Neural cell (in vitro differentiated cells): ENCODE results near the gene PTEN. TPM values are rescaled to one million over a fixed set of nuclear protein-coding genes. Genes with fewer than 3 reads are reported as not detected.

Source experiments
- H2AFZ ChIP-seq: fragments of 200-600, 300-800 bp; sonication (generic), shearing (Covaris generic); 2 replicates; pipeline ENCODE4 v1.6.0; 2014; ENCODE audit warnings: low read depth, mild to moderate bottlenecking, antibody characterized with exemption, low read length, moderate library complexity
- H3F3A ChIP-seq: fragments of 200-600 bp; shearing (Covaris generic); 2 replicates; pipeline ENCODE4 v1.6.1; 2016; ENCODE audit warnings: mild to moderate bottlenecking, moderate library complexity, mixed read lengths, antibody characterized with exemption, low read length; ENCODE audit not compliant: insufficient read depth, poor library complexity, severe bottlenecking
- H3K27ac ChIP-seq: fragments of 200-600, 300-800 bp; sonication (generic), shearing (Covaris generic); 2 replicates; pipeline ENCODE4 v1.5.1; 2014; ENCODE audit warnings: mild to moderate bottlenecking, low read length, moderate library complexity
- H3K27me3 ChIP-seq: fragments of 300-800, 200-600 bp; sonication (generic), shearing (Covaris generic); 2 replicates; pipeline ENCODE4 v1.6.0; 2014; ENCODE audit warnings: mild to moderate bottlenecking, low read depth, low read length, moderate library complexity; ENCODE audit not compliant: insufficient read depth
- H3K36me3 ChIP-seq: fragments of 300-800, 200-600 bp; sonication (generic), shearing (Covaris generic); 2 replicates; pipeline ENCODE4 v1.5.1; 2014; ENCODE audit warnings: mild to moderate bottlenecking, antibody characterized with exemption, low read length, moderate library complexity; ENCODE audit not compliant: insufficient read depth
- H3K4me2 ChIP-seq: fragments of 300-800, 200-600 bp; sonication (generic), shearing (Covaris generic); 2 replicates; pipeline ENCODE4 v1.6.0; 2014; ENCODE audit warnings: mild to moderate bottlenecking, low read length
- H3K4me3 ChIP-seq: fragments of 300-800, 200-600 bp; sonication (generic), shearing (Covaris generic); 2 replicates; pipeline ENCODE4 v1.5.1; 2014; ENCODE audit warnings: mild to moderate bottlenecking, low read length, moderate library complexity
- H3K79me2 ChIP-seq: fragments of 200-600 bp; shearing (Covaris generic); replicated peaks from 2 replicates; pipeline ENCODE4 v1.6.0; 2014; ENCODE audit warnings: mild to moderate bottlenecking, low read length, moderate library complexity; ENCODE audit not compliant: insufficient read depth
- H3K9ac ChIP-seq: fragments of 300-800, 200-600 bp; sonication (generic), shearing (Covaris generic); 2 replicates; pipeline ENCODE4 v1.6.1; 2016; ENCODE audit warnings: mild to moderate bottlenecking, low read length, mixed read lengths
- H3K9me2 ChIP-seq: fragments of 200-600 bp; shearing (Covaris generic); 2 replicates; pipeline ENCODE4 v1.6.1; 2016; ENCODE audit warnings: mild to moderate bottlenecking, low read length, mixed read lengths; ENCODE audit not compliant: insufficient read depth
- H3K9me3 ChIP-seq: fragments of 200-600, 300-800 bp; sonication (generic), shearing (Covaris generic); 2 replicates; pipeline ENCODE4 v1.6.1; 2016; ENCODE audit warnings: mild to moderate bottlenecking, mixed run types, low read length, moderate library complexity, mixed read lengths
- H4K20me1 ChIP-seq: fragments of 200-600 bp; shearing (Covaris generic); 2 replicates; pipeline ENCODE4 v1.6.1; 2016; ENCODE audit warnings: mild to moderate bottlenecking, mixed run types; ENCODE audit not compliant: insufficient read depth
- EP300 ChIP-seq: fragments of 450-650 bp; conservative IDR thresholded peaks from 2 replicates; pipeline ENCODE4 v1.6.1; 2014; ENCODE audit warnings: antibody characterized with exemption, mild to moderate bottlenecking, moderate library complexity; ENCODE audit not compliant: poor library complexity, severe bottlenecking
- EZH2 ChIP-seq: fragments of 200-600, 300-800 bp; shearing (Covaris generic), sonication (generic); IDR thresholded peaks from 2 replicates; pipeline ENCODE4 v1.6.1; 2014; ENCODE audit warnings: antibody characterized with exemption, low read length, borderline replicate concordance, mild to moderate bottlenecking; ENCODE audit not compliant: insufficient read depth, poor library complexity, severe bottlenecking
- MXI1 ChIP-seq: fragments of 450-650 bp; conservative IDR thresholded peaks from 2 replicates; pipeline ENCODE4 v1.6.1; 2014; ENCODE audit warnings: antibody characterized with exemption, mild to moderate bottlenecking; ENCODE audit not compliant: poor library complexity, severe bottlenecking
- POLR2AphosphoS5 ChIP-seq: IDR thresholded peaks from 2 replicates; pipeline ENCODE4 v1.6.1; 2012
- RAD21 ChIP-seq: fragments of 450-650 bp; conservative IDR thresholded peaks from 2 replicates; pipeline ENCODE4 v1.6.1; 2014; ENCODE audit warnings: antibody characterized with exemption, mild to moderate bottlenecking, moderate library complexity
- SMC3 ChIP-seq: fragments of 450-650 bp; conservative IDR thresholded peaks from 2 replicates; pipeline ENCODE4 v1.6.1; 2014; ENCODE audit warnings: antibody characterized with exemption, mild to moderate bottlenecking, moderate library complexity; ENCODE audit not compliant: poor library complexity
- TAF1 ChIP-seq: IDR thresholded peaks from 2 replicates; pipeline ENCODE4 v1.6.1; 2012; ENCODE audit warnings: low read depth
- polyA plus RNA-seq: library from polyadenylated mRNA; depleted of rRNA; stranded (reverse); fragments of >200 nt; gene quantifications from 2 replicates; pipeline ENCODE4 v1.2.3, GENCODE V29; 2014
- TF ChIP-seq, protein P1 (sequence below): fragments of 450-650 bp; IDR thresholded peaks from 2 replicates; pipeline ENCODE4 v1.5.1; 2014; ENCODE audit warnings: antibody characterized with exemption, mild to moderate bottlenecking, moderate library complexity; ENCODE audit not compliant: poor library complexity, severe bottlenecking
- TF ChIP-seq, protein P2 (sequence below): IDR thresholded peaks from 2 replicates; pipeline ENCODE4 v1.6.1; 2012; ENCODE audit warnings: borderline replicate concordance

The PTEN gene
- polyA plus RNA-seq, 1 donor from 2014 or later = 47.3 TPM

DNA sequence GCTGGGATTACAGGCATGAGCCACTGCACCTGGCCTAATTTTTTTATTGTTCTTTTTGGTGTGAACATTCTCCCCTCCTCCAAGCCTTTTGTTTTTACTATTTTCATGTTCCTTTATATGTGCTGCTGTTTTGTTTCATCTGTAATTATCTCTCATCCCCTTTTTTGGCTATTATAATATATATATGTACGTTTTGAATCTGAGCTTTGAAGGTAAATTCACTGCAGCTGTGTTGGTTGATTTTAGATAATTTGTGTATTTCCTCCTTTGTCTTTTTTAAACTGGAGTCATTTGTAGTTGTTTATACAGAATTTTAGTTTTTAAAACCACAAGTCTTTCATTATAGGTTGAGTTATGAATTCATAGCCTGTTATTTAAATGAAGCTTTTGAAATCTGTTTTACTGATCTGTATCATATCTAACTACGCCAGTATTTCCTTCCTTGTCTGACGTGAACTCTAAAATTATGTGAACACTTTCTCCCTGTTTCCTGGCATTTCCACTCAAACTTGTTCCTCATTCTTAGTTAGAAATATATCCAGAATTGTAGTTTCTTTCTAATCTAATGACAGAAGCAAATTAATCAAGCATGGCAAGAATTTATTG, 54.9 kb downstream of the PTEN start:
- H3K27me3 ChIP-seq = no peaks in the 10 kb centered on the region
- no peaks in the 10 kb centered on the region for H3F3A ChIP-seq
- peaks cover 2% of the 10 kb centered on the region for H3K36me3 ChIP-seq
- H3K4me3 ChIP-seq = no peak overlapping the region
- no peak overlapping the region for H3K9ac ChIP-seq
- no peak overlapping the region for H3K4me2 ChIP-seq
- no peak overlapping the region for H2AFZ ChIP-seq
- H3K9me2 ChIP-seq = no peaks in the 10 kb centered on the region
- no peaks in the 10 kb centered on the region for H4K20me1 ChIP-seq
- peaks cover 49% of the 10 kb centered on the region for H3K79me2 ChIP-seq
- TF ChIP-seq SMC3 = no peak
- TF ChIP-seq, protein P1, sequence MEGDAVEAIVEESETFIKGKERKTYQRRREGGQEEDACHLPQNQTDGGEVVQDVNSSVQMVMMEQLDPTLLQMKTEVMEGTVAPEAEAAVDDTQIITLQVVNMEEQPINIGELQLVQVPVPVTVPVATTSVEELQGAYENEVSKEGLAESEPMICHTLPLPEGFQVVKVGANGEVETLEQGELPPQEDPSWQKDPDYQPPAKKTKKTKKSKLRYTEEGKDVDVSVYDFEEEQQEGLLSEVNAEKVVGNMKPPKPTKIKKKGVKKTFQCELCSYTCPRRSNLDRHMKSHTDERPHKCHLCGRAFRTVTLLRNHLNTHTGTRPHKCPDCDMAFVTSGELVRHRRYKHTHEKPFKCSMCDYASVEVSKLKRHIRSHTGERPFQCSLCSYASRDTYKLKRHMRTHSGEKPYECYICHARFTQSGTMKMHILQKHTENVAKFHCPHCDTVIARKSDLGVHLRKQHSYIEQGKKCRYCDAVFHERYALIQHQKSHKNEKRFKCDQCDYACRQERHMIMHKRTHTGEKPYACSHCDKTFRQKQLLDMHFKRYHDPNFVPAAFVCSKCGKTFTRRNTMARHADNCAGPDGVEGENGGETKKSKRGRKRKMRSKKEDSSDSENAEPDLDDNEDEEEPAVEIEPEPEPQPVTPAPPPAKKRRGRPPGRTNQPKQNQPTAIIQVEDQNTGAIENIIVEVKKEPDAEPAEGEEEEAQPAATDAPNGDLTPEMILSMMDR = no peak
- TF ChIP-seq EP300 = no peak
- TF ChIP-seq TAF1 = no peak
- TF ChIP-seq POLR2AphosphoS5 = no peak
- TF ChIP-seq EZH2 = no peak
- TF ChIP-seq MXI1 = no peak
- TF ChIP-seq RAD21 = no peak
- no peak overlapping the region for H3K27ac ChIP-seq
- no peaks in the 10 kb centered on the region for H3K9me3 ChIP-seq

DNA sequence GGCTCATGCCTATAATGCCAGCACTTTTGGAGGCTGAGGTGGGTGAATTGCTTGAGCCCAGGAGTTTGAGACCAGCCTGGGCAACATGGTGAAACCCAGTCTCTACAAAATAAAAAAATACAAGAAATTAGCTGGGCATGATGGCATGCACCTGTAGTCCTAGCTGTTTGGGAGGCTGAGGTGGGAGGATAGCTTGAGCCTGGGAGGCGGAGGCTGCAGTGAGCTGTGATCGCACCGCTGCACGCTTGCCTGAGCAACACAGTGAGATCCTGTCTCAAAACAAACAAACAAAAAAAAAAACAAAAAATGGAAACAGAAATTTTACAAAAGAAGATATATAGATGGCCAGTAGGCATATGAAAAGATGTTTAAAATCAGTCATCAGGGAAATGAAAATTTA, 57.1 kb downstream of the PTEN start:
- no peak overlapping the region for H3K27ac ChIP-seq
- H3F3A ChIP-seq = no peaks in the 10 kb centered on the region
- no peaks in the 10 kb centered on the region for H3K9me2 ChIP-seq
- H3K4me2 ChIP-seq = no peak overlapping the region
- H4K20me1 ChIP-seq = no peaks in the 10 kb centered on the region
- H3K36me3 ChIP-seq = no peaks in the 10 kb centered on the region
- no peaks in the 10 kb centered on the region for H3K9me3 ChIP-seq
- H3K4me3 ChIP-seq = no peak overlapping the region
- TF ChIP-seq SMC3 = no peak
- TF ChIP-seq MXI1 = no peak
- TF ChIP-seq EZH2 = no peak
- TF ChIP-seq, protein P1 = no peak
- TF ChIP-seq TAF1 = no peak
- no peak for TF ChIP-seq EP300
- TF ChIP-seq, protein P2, sequence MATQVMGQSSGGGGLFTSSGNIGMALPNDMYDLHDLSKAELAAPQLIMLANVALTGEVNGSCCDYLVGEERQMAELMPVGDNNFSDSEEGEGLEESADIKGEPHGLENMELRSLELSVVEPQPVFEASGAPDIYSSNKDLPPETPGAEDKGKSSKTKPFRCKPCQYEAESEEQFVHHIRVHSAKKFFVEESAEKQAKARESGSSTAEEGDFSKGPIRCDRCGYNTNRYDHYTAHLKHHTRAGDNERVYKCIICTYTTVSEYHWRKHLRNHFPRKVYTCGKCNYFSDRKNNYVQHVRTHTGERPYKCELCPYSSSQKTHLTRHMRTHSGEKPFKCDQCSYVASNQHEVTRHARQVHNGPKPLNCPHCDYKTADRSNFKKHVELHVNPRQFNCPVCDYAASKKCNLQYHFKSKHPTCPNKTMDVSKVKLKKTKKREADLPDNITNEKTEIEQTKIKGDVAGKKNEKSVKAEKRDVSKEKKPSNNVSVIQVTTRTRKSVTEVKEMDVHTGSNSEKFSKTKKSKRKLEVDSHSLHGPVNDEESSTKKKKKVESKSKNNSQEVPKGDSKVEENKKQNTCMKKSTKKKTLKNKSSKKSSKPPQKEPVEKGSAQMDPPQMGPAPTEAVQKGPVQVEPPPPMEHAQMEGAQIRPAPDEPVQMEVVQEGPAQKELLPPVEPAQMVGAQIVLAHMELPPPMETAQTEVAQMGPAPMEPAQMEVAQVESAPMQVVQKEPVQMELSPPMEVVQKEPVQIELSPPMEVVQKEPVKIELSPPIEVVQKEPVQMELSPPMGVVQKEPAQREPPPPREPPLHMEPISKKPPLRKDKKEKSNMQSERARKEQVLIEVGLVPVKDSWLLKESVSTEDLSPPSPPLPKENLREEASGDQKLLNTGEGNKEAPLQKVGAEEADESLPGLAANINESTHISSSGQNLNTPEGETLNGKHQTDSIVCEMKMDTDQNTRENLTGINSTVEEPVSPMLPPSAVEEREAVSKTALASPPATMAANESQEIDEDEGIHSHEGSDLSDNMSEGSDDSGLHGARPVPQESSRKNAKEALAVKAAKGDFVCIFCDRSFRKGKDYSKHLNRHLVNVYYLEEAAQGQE = no peak
- TF ChIP-seq POLR2AphosphoS5 = no peak
- TF ChIP-seq RAD21 = no peak
- H3K27me3 ChIP-seq = no peaks in the 10 kb centered on the region
- no peak overlapping the region for H2AFZ ChIP-seq
- H3K79me2 ChIP-seq = peaks cover 58% of the 10 kb centered on the region
- no peak overlapping the region for H3K9ac ChIP-seq
